GM21360 (cell line): ENCODE data around the gene SPO11.

Experiments used
- ATAC-seq: cut with Tn5 transposase; IDR thresholded peaks from one replicate; pipeline ENCODE4 v1.9.1; 2021; ENCODE audit warnings: mild to moderate bottlenecking, moderate library complexity; ENCODE audit not compliant: unreplicated experiment

The SPO11 gene

GRCh38 chr20:57372581-57373350 is 43.2 kb downstream of the SPO11 start:
- ATAC-seq = no peak

- ATAC-seq = no peak
Measured at GRCh38 chr20:57374343-57374930, 44.8 kb downstream of the SPO11 start.

GRCh38 chr20:57374931-57375651 is 45.5 kb downstream of the SPO11 start:
- ATAC-seq = no peak

- ATAC-seq = no peak
Measured at GRCh38 chr20:57375652-57376230, 46.1 kb downstream of the SPO11 start.

GRCh38 chr20:57377350-57377749 is 47.7 kb downstream of the SPO11 start:
- no peak for ATAC-seq

GRCh38 chr20:57378107-57378506 is 48.5 kb downstream of the SPO11 start:
- ATAC-seq = no peak

GRCh38 chr20:57378646-57379262 is 49.2 kb downstream of the SPO11 start:
- ATAC-seq = no peak

GRCh38 chr20:57379263-57379647 is 49.7 kb downstream of the SPO11 start:
- no peak for ATAC-seq

GRCh38 chr20:57380081-57380750 is 50.6 kb downstream of the SPO11 start:
- no peak for ATAC-seq

GRCh38 chr20:57381596-57382503 is 52.2 kb downstream of the SPO11 start:
- ATAC-seq = no peak

- no peak for ATAC-seq
Measured at GRCh38 chr20:57382516-57382915, 52.9 kb downstream of the SPO11 start.

GRCh38 chr20:57383447-57384347 is 54.1 kb downstream of the SPO11 start:
- ATAC-seq = no peak

- ATAC-seq = no peak
Measured at GRCh38 chr20:57384486-57384885, 54.9 kb downstream of the SPO11 start.

GRCh38 chr20:57384953-57385761 is 55.6 kb downstream of the SPO11 start:
- no peak for ATAC-seq

GRCh38 chr20:57385940-57386339 is 56.3 kb downstream of the SPO11 start:
- no peak for ATAC-seq

GRCh38 chr20:57386762-57387161 is 57.2 kb downstream of the SPO11 start:
- no peak for ATAC-seq

GRCh38 chr20:57387463-57387862 is 57.9 kb downstream of the SPO11 start:
- no peak for ATAC-seq

GRCh38 chr20:57387945-57388371 is 58.4 kb downstream of the SPO11 start:
- ATAC-seq = no peak
